HCEC 1CT (cell line): ENCODE data around the gene ZNRF3.
A peak's percentile ranks its signal among the peaks of the same experiment; 100 is the strongest.

Experiments
- DNase-seq: peaks from one replicate; pipeline ENCODE4 v3.0.0-alpha.2; 2017

Gene ZNRF3

GRCh38 chr22:29048822-29049654, 165.7 kb downstream of the ZNRF3 start:
- no peak for DNase-seq

GRCh38 chr22:29049655-29050263, 166.4 kb downstream of the ZNRF3 start:
- DNase-seq = no peak

- DNase-seq = no peak
Observed at GRCh38 chr22:29050457-29050856, 167.1 kb downstream of the ZNRF3 start.

GRCh38 chr22:29053048-29053702, 169.8 kb downstream of the ZNRF3 start:
- no peak for DNase-seq

GRCh38 chr22:29054251-29054767, 170.9 kb downstream of the ZNRF3 start:
- no peak for DNase-seq

- DNase-seq = no peak
Observed at GRCh38 chr22:29055192-29055830, 171.9 kb downstream of the ZNRF3 start.

GRCh38 chr22:29056472-29056871, 173.1 kb downstream of the ZNRF3 start:
- DNase-seq = no peak

GRCh38 chr22:29060251-29060869, 177.0 kb downstream of the ZNRF3 start:
- no peak for DNase-seq

- no peak for DNase-seq
Observed at GRCh38 chr22:29060931-29061330, 177.6 kb downstream of the ZNRF3 start.

GRCh38 chr22:29061773-29062172, 178.4 kb downstream of the ZNRF3 start, which contains the start of gene C22orf31:
Gene C22orf31 (minus strand): TSS chr22:29061831. CDS start chr22:29061792, 39 bp downstream.
- no peak for DNase-seq

- no peak for DNase-seq
Observed at GRCh38 chr22:29062286-29062821, 179.0 kb downstream of the ZNRF3 start.

- no peak for DNase-seq
Observed at GRCh38 chr22:29065468-29066190, 182.3 kb downstream of the ZNRF3 start.

- no peak for DNase-seq
Observed at GRCh38 chr22:29069463-29069862, 186.1 kb downstream of the ZNRF3 start.

GRCh38 chr22:29070490-29070889, 187.1 kb downstream of the ZNRF3 start:
- DNase-seq = no peak

- peak; percentile 25 for DNase-seq
Observed at GRCh38 chr22:29071261-29072045, 188.1 kb downstream of the ZNRF3 start.

GRCh38 chr22:29072193-29072978, 189.0 kb downstream of the ZNRF3 start:
- peak; percentile 64 for DNase-seq

- no peak for DNase-seq
Observed at GRCh38 chr22:29072979-29073617, 189.7 kb downstream of the ZNRF3 start, which contains the start of gene KREMEN1. Gene KREMEN1 (plus strand): TSS chr22:29073035. CDS start chr22:29073131, 96 bp downstream.

- no peak for DNase-seq
Observed at GRCh38 chr22:29073618-29074275, 190.4 kb downstream of the ZNRF3 start.
